NK-92 (cell line): ENCODE data around the gene SRL.
"Not testable (repeated sequence)": the region's sequence is repeated elsewhere in the genome, so short reads cannot be mapped to it uniquely, and the experiment has no call there.

Experiments used
- DNase-seq: peaks from one replicate; lab custom pipeline; 2025; ENCODE audit not compliant: unreplicated experiment; lab: John Stamatoyannopoulos, UW

The SRL gene

DNA sequence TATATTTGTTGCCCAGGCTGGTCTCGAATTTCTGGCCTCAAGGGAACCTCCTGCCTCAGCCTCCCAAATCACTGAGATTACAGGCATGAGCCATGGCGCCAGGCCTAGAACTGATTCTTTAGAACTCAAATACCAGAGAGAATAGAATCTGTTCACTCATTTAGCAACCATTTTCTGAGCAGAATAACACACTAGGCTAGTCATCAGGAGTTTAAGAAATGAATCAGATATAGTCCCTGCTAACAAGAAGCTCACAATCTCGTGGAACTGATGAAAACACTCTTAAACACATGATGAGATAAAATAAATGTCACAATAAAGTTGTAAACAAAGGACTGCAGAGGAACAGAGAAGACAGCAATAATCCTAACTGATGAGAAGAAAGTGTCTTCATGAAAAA lies 69.8 kb downstream of the SRL start:
- no peak for DNase-seq

GRCh38 chr16:4169415-4169814 lies 72.5 kb downstream of the SRL start:
- DNase-seq: no peak

GRCh38 chr16:4166821-4167220 lies 75.1 kb downstream of the SRL start:
- no peak for DNase-seq

GRCh38 chr16:4160658-4161430 lies 81.0 kb downstream of the SRL start:
- no peak for DNase-seq

DNA sequence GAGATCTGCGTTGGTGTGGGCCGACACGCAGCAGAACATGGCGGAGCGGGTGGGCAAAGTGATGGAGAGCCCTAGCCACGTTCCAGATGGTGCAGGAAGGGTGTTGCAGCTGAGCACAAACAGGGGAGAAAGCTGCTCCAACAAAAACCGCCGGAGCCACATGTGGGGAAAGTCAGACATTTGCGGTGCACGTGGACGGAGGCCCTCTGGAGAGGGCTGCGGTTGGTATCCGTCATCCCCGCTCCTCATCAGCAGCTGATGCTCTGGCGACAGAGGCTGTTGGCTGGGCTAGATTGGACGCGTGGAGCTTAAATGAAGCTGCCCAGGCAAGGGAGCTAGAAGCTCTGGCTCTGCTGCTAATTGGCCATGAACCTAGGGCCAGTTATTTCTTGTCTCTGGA lies 82.2 kb downstream of the SRL start:
- no peak for DNase-seq

- no peak for DNase-seq
These were observed 83.5 kb downstream of the SRL start for GRCh38 chr16:4158143-4159093.

DNA sequence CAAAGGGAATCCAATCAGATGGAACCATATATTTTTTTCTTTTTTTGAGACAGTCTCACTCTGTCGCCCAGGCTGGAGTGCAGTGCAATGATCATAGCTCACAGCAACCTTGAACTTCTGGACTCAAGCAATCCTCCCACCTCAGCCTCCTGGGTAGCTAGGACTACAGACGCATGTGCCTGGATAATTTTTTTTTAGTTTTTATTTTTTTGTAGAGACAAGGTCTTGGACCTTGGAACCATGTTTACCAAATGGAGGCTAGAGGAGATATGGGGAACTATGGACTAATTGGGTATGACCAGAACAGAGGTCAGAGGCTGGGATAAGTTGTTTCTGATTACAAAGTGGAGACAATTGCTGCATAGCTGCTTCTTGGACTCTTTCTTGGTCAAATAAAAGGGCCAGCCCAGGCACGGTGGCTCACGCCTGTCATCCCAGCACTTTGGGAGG lies 84.5 kb downstream of the SRL start:
- no peak for DNase-seq

DNA sequence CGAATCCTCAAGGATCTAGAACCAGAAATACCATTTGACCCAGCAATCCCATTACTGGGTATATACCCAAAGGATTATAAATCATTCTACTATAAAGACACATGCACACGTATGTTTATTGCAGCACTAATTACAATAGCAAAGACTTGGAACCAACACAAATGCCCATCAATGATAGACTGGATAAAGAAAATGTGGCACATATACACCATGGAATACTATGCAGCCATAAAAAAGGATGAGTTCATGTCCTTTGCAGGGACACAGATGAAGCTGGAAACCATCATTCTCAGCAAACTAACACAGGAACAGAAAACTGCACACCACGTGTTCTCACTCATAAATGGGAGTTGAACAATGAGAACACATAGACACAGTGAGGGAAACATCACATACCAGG lies 85.4 kb downstream of the SRL start:
- DNase-seq: not testable (repeated sequence)

DNA sequence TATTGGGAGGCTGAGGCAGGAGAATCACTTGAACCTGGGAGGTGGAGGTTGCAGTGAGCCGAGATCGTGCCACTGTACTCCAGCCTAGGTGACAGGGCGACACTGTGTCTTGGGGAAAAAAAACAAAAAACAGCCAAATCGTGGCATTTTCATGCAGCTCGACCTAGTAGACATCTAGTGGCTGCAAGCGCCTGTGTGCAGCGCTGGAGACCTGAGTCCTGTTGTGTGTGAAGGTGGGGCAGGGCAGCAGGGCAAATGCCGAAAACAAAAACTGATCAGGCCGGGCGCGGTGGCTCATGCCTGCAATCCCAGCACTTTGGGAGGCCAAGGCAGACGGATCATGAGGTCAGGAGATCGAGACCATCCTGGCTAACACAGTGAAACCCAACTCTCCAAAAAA lies 88.5 kb downstream of the SRL start:
- not testable (repeated sequence) for DNase-seq

GRCh38 chr16:4152267-4152666 lies 89.6 kb downstream of the SRL start:
- no peak for DNase-seq

GRCh38 chr16:4147236-4147635 lies 94.6 kb downstream of the SRL start:
- no peak for DNase-seq

DNA sequence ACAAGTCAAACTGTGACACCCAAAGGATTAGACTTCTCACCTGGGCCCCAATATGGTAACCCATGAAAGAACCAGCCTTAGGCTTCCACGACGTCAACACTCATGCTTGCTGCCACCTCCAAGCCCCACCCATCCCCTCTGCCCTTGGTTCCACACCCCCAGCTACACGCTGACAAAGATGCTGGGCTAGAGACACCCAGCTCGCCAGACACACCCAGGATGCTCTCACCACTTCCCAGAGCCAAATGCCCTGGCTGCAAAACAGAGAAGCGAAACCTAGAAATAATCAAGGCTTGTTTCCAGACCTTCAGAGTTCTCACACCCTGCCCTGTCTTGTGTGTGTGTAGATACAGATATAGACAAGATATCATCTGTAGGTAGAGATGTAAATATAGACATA lies 99.6 kb downstream of the SRL start:
- DNase-seq: no peak

DNA sequence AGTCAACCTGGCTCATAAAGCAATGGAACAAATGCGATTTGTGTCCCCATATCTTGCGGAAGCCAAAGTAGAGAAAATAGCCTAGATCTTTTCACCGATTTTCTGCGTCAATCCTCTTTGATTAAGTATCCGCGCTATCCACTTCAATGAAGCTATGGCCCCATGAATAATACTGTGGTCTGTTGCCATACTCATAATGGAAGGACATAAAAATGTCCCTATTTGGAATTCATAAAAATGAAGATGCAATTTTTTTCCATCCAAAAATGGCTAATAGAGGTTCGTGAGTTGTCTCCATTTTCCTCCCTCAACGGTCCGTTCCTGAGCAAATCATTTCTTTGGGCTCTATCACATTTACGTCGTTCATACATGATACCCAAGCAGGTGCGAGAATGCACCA lies 100.3 kb downstream of the SRL start:
- DNase-seq: no peak

- DNase-seq: no peak
These were observed 101.2 kb downstream of the SRL start for GRCh38 chr16:4140652-4141051.

- DNase-seq: no peak
These were observed 101.9 kb downstream of the SRL start for GRCh38 chr16:4139968-4140367.
